H1 (cell line): ENCODE results near the gene UHRF1. TPM values are rescaled to one million over a fixed set of nuclear protein-coding genes. Genes with fewer than 3 reads are reported as not detected.
"Not testable (repeated sequence)": the region's sequence is repeated elsewhere in the genome, so short reads cannot be mapped to it uniquely, and the experiment has no call there.

Experiments
- CTCF ChIA-PET: fragments of 300-600 bp; sonication (Branson Sonifier 250); formaldehyde crosslinking; loops from one replicate; lab custom pipeline; 2021; ENCODE audit not compliant: partially characterized antibody; lab: Charles Lee
- POLR2A ChIA-PET: fragments of 300-600 bp; sonication (Branson Sonifier 250); formaldehyde crosslinking; loops from one replicate; lab custom pipeline; 2021; ENCODE audit warnings: inconsistent platforms; ENCODE audit not compliant: partially characterized antibody; lab: Charles Lee
- DNase-seq, 2 experiments: peaks; one replicate each; pipeline versions ENCODE4 v3.0.0 to v3.0.0-alpha.2; 2010 to 2022; ENCODE audit warnings: low spot score in 2 of 2, low read depth in 1 of 2, mixed read lengths in 1 of 2
- FAIRE-seq: peaks from 2 replicates; lab custom pipeline; 2011; peaks lifted over from hg19 to GRCh38; lab: Jason Lieb, UNC
- H2AFZ ChIP-seq: 2 replicates; pipeline ENCODE4 v1.8.1; 2012; ENCODE audit warnings: low read length, inconsistent platforms
- H2AK5ac ChIP-seq: 2 replicates; pipeline ENCODE4 v1.6.1; 2013; ENCODE audit warnings: low read depth, low read length
- H2BK120ac ChIP-seq: replicated peaks from 2 replicates; pipeline ENCODE3; 2013; ENCODE audit warnings: low read depth, low read length, inconsistent platforms
- H2BK12ac ChIP-seq: 2 replicates; pipeline ENCODE4 v1.6.1; 2013; ENCODE audit warnings: low read depth, low read length
- H2BK15ac ChIP-seq: 2 replicates; pipeline ENCODE4 v1.6.1; 2013; ENCODE audit warnings: low read length
- H2BK20ac ChIP-seq: 2 replicates; pipeline ENCODE4 v1.6.1; 2013; ENCODE audit warnings: low read length
- H2BK5ac ChIP-seq: 2 replicates; pipeline ENCODE4 v1.6.1; 2013; ENCODE audit warnings: low read depth, low read length
- H3K14ac ChIP-seq: 2 replicates; pipeline ENCODE4 v1.6.1; 2013; ENCODE audit warnings: inconsistent platforms; ENCODE audit not compliant: insufficient read length
- H3K18ac ChIP-seq: 2 replicates; pipeline ENCODE4 v1.6.1; 2013; ENCODE audit warnings: low read length; ENCODE audit errors: extremely low read depth
- H3K23ac ChIP-seq: 2 replicates; pipeline ENCODE4 v1.6.1; 2013; ENCODE audit warnings: inconsistent platforms; ENCODE audit not compliant: insufficient read length
- H3K23me2 ChIP-seq: 2 replicates; pipeline ENCODE4 v1.6.1; 2013; ENCODE audit warnings: low read depth, low read length
- H3K27ac ChIP-seq: 2 replicates; pipeline ENCODE4 v1.6.1; 2011; ENCODE audit warnings: low read depth, low read length, inconsistent platforms
- H3K27me3 ChIP-seq, 4 experiments: replicated peaks in 1 of 4; 1 replicate in 1 of 4; 2 replicates in 3 of 4; pipeline versions ENCODE4 v1.6.1 to v1.8.1; 2011 to 2013; ENCODE audit warnings: low read length in 3 of 4, mild to moderate bottlenecking in 3 of 4, inconsistent platforms in 2 of 4, mixed read lengths in 2 of 4, moderate library complexity in 1 of 4; ENCODE audit not compliant: control insufficient read depth in 3 of 4, insufficient read depth in 3 of 4; ENCODE audit errors: extremely low read depth in 1 of 4
- H3K36me3 ChIP-seq, 4 experiments: 2 replicates each; pipeline versions ENCODE4 v1.6.1 to v1.8.1; 2011 to 2013; ENCODE audit warnings: mild to moderate bottlenecking in 4 of 4, low read length in 3 of 4, moderate library complexity in 2 of 4, control low read depth in 1 of 4, inconsistent platforms in 1 of 4; ENCODE audit not compliant: insufficient read depth in 4 of 4, control insufficient read depth in 2 of 4
- H3K4ac ChIP-seq: replicated peaks from 2 replicates; pipeline ENCODE3; 2013; ENCODE audit warnings: low read length, low read depth, mixed read lengths, inconsistent platforms; ENCODE audit not compliant: insufficient read length
- H3K4me1 ChIP-seq, 4 experiments: replicated peaks in 1 of 4; 1 replicate in 1 of 4; 2 replicates in 3 of 4; pipeline versions ENCODE4 v1.6.1 to v1.8.1; 2011 to 2013; ENCODE audit warnings: low read length in 3 of 4, inconsistent platforms in 2 of 4, mixed read lengths in 1 of 4; ENCODE audit not compliant: insufficient read depth in 4 of 4, control insufficient read depth in 3 of 4
- H3K4me2 ChIP-seq, 2 experiments: 2 replicates each; pipeline versions ENCODE4 v1.6.1 to v1.8.1; 2011 to 2013; ENCODE audit warnings: low read depth in 2 of 2, low read length in 2 of 2, control low read depth in 1 of 2, inconsistent platforms in 1 of 2, mild to moderate bottlenecking in 1 of 2; ENCODE audit not compliant: insufficient read depth in 1 of 2
- H3K4me3 ChIP-seq, 4 experiments: fragments of 200-600, 300-600 bp in 1 of 4; sonication (generic), shearing (Covaris generic), sonication (Bioruptor Twin) in 1 of 4; 2 replicates each; pipeline versions ENCODE4 v1.5.1 to v1.8.1; 2011 to 2016; ENCODE audit warnings: low read length in 4 of 4, low read depth in 3 of 4, control low read depth in 2 of 4, inconsistent platforms in 2 of 4, mild to moderate bottlenecking in 2 of 4, mixed read lengths in 1 of 4, moderate library complexity in 1 of 4; ENCODE audit not compliant: insufficient read depth in 2 of 4; ENCODE audit errors: extremely low read depth in 1 of 4
- H3K56ac ChIP-seq: replicated peaks from 2 replicates; pipeline ENCODE3; 2013; ENCODE audit warnings: low read depth, mild to moderate bottlenecking, mixed read lengths, low read length, inconsistent platforms; ENCODE audit not compliant: insufficient read length
- H3K79me1 ChIP-seq: 2 replicates; pipeline ENCODE4 v1.6.1; 2013; ENCODE audit warnings: low read depth, low read length, control low read depth
- H3K79me2 ChIP-seq, 2 experiments: 2 replicates each; pipeline versions ENCODE4 v1.6.1 to v1.8.1; 2012 to 2013; ENCODE audit warnings: low read length in 2 of 2, mild to moderate bottlenecking in 2 of 2, inconsistent platforms in 1 of 2; ENCODE audit not compliant: insufficient read depth in 2 of 2, control insufficient read depth in 1 of 2
- H3K9ac ChIP-seq, 4 experiments: replicated peaks in 1 of 4; 1 replicate in 1 of 4; 2 replicates in 3 of 4; pipeline versions ENCODE4 v1.6.1 to v1.8.1; 2011 to 2013; ENCODE audit warnings: low read depth in 3 of 4, low read length in 3 of 4, control low read depth in 2 of 4, mild to moderate bottlenecking in 2 of 4, moderate library complexity in 2 of 4, inconsistent platforms in 1 of 4; ENCODE audit errors: extremely low read depth in 1 of 4
- H3K9me3 ChIP-seq, 2 experiments: 2 replicates each; pipeline versions ENCODE4 v1.6.1 to v1.8.1; 2012 to 2013; ENCODE audit warnings: mild to moderate bottlenecking in 2 of 2, moderate library complexity in 2 of 2, control low read depth in 1 of 2, inconsistent platforms in 1 of 2, low read depth in 1 of 2, low read length in 1 of 2, mixed read lengths in 1 of 2; ENCODE audit not compliant: insufficient read depth in 2 of 2
- H4K20me1 ChIP-seq, 2 experiments: replicated peaks in 1 of 2; 2 replicates each; pipeline versions ENCODE3 to v1.8.1; 2011 to 2013; ENCODE audit warnings: inconsistent platforms in 2 of 2, low read length in 2 of 2, mild to moderate bottlenecking in 1 of 2; ENCODE audit not compliant: insufficient read depth in 2 of 2, control insufficient read depth in 1 of 2
- H4K5ac ChIP-seq: 2 replicates; pipeline ENCODE4 v1.6.1; 2013; ENCODE audit warnings: low read length, low read depth, mixed read lengths, inconsistent platforms; ENCODE audit not compliant: insufficient read length
- H4K8ac ChIP-seq: 2 replicates; pipeline ENCODE4 v1.8.0; 2013; ENCODE audit warnings: mild to moderate bottlenecking, moderate library complexity, low read length, inconsistent platforms; ENCODE audit not compliant: insufficient read depth; ENCODE audit errors: extremely low read depth
- H4K91ac ChIP-seq: replicated peaks from 2 replicates; pipeline ENCODE3; 2013; ENCODE audit warnings: low read length, mixed read lengths, inconsistent platforms; ENCODE audit not compliant: insufficient read length
- FOSL1 ChIP-seq: IDR thresholded peaks from 2 replicates; pipeline ENCODE4 v1.6.1; 2011; ENCODE audit warnings: mild to moderate bottlenecking, low read depth, low read length, moderate library complexity; ENCODE audit not compliant: insufficient read depth
- GABPA ChIP-seq: IDR thresholded peaks from 2 replicates; pipeline ENCODE4 v1.6.1; 2011; ENCODE audit warnings: mild to moderate bottlenecking, low read length, moderate library complexity, borderline replicate concordance; ENCODE audit not compliant: insufficient read depth
- HDAC2 ChIP-seq, 2 experiments: fragments of 300-600 bp in 1 of 2; sonication (generic) in 1 of 2; IDR thresholded peaks; 2 replicates each; pipeline ENCODE4 v1.6.1; 2011 to 2012; ENCODE audit warnings: low read depth in 2 of 2, low read length in 2 of 2, mild to moderate bottlenecking in 2 of 2, moderate library complexity in 2 of 2, borderline replicate concordance in 1 of 2, inconsistent platforms in 1 of 2
- KDM1A ChIP-seq: fragments of 200-600, 300-600 bp; sonication (generic); IDR thresholded peaks from 2 replicates; pipeline ENCODE4 v1.7.1; 2016; ENCODE audit warnings: mild to moderate bottlenecking, low read length, borderline replicate concordance
- PHF8 ChIP-seq: fragments of 200-600 bp; sonication (generic); conservative IDR thresholded peaks from 2 replicates; pipeline ENCODE4 v1.7.1; 2012; ENCODE audit warnings: low read depth, mild to moderate bottlenecking, inconsistent platforms, low read length, moderate library complexity
- POU5F1 ChIP-seq: IDR thresholded peaks from 2 replicates; pipeline ENCODE4 v1.6.1; 2011; ENCODE audit warnings: low read depth, mild to moderate bottlenecking, low read length, moderate library complexity
- SP1 ChIP-seq: IDR thresholded peaks from 2 replicates; pipeline ENCODE4 v1.6.1; 2011; ENCODE audit warnings: low read depth, low read length
- SP4 ChIP-seq: IDR thresholded peaks from 2 replicates; pipeline ENCODE4 v1.6.1; 2012; ENCODE audit warnings: low read length, inconsistent platforms
- WGBS, 2 experiments: shearing (Covaris generic) in 1 of 2; methylation state at CpG; one replicate each; pipeline versions ENCODE4 v1.1.6 to v1.1.7; 2013 to 2015; ENCODE audit warnings: low lambda C conversion rate in 2 of 2, mixed read lengths in 2 of 2, inconsistent platforms in 1 of 2, low coverage in 1 of 2, missing lambda C conversion rate in 1 of 2; ENCODE audit not compliant: insufficient replicate concordance in 2 of 2, insufficient coverage in 1 of 2, insufficient read length in 1 of 2; ENCODE audit errors: extremely low coverage in 1 of 2, missing lambda C conversion rate in 1 of 2; 5-methylcytosine and 5-hydroxymethylcytosine counted together
- polyA plus RNA-seq, 7 experiments: library from polyadenylated mRNA; depleted of rRNA in 3 of 7; stranded (reverse) in 5 of 7; unstranded in 2 of 7; fragments of >200 nt in 5 of 7; fragments of 200-250 nt in 2 of 7; gene quantifications; 1 replicate in 5 of 7; 2 replicates in 1 of 7; 4 replicates in 1 of 7; pipeline versions ENCODE4 v1.2.1 to v1.2.3, GENCODE V29; 2011 to 2013; ENCODE audit warnings: missing spikeins in 2 of 7, mixed read lengths in 2 of 7
- total RNA-seq: library from RNA; stranded (reverse); fragmentation: NEBNext Ultra II Directional; extraction: Animal tissue kit (Norgen Biotek cat#: 25700); gene quantifications from 2 replicates; pipeline ENCODE4 v1.2.1, GENCODE V29; 2021
- TF ChIP-seq, protein P1 (sequence below): IDR thresholded peaks from 2 replicates; pipeline ENCODE4 v1.6.1; 2012; ENCODE audit warnings: inconsistent platforms

Gene UHRF1
- total and polyA plus RNA-seq, 2 of the 8 experiments (the other 6 are each of a cell fraction or from before 2014, with no cell fraction given) = 14.7 to 65.8 TPM

DNA sequence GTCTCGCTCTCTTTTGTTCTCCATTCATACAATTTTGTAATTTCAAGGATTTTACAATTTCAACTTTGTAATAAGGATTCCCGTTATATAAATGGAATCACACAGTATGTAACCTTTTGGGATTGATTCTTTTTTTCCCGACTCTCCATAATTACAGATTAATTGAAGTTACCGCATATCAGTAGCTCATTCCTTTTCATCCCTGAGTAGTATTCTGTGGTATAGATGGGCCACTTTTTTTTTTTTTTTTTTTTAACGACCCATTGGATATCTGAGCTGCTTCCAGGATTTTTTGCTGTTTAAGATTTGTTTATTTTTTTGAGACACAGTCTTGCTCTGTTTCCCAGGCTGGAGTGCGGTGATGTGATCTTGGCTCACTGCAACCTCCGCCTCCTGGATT is 27.8 kb downstream of the UHRF1 start (continued):
- TF ChIP-seq HDAC2 (IDR thresholded peaks at IDR 0.05; ENCODE audit: borderline replicate concordance in 1 of 2, low read depth in 2 of 2, low read length in 2 of 2) (no peak), GABPA (no peak), POU5F1 (no peak), FOSL1 (no peak), SP1 (no peak), KDM1A (no peak), PHF8 (no peak), SP4 (no peak)
- TF ChIP-seq, protein P1, sequence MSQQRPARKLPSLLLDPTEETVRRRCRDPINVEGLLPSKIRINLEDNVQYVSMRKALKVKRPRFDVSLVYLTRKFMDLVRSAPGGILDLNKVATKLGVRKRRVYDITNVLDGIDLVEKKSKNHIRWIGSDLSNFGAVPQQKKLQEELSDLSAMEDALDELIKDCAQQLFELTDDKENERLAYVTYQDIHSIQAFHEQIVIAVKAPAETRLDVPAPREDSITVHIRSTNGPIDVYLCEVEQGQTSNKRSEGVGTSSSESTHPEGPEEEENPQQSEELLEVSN = no peak

DNA sequence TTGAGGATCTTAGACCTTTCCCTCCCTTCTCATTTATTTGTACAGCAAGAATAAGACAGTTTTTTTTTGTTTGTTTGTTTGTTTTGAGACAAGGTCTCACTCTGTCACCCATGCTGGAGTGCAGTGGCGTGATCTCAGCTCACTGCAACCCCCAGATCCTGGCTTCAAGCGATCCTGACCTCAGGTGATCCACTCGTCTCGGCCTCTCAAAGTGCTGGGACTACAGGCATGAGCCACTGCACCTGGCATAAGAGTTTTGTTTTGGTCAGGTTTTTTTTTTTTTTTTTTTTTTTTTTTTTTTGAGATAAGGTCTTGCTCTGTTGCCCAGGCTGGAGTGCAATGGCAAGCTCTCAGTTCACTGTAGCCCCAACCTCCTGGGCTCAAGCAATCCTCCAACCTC is 29.2 kb downstream of the UHRF1 start:
- not testable (repeated sequence) for DNase-seq, H2BK5ac ChIP-seq, H3K4me3 ChIP-seq, H3K27me3 ChIP-seq, H3K23ac ChIP-seq, H4K5ac ChIP-seq, H3K9ac ChIP-seq, H3K4me1 ChIP-seq, H3K23me2 ChIP-seq, FAIRE-seq, H3K4me2 ChIP-seq, H3K14ac ChIP-seq, H4K91ac ChIP-seq, H2BK120ac ChIP-seq, H3K79me2 ChIP-seq, H2AFZ ChIP-seq, H2AK5ac ChIP-seq, H3K9me3 ChIP-seq, H3K4ac ChIP-seq, H2BK12ac ChIP-seq, H3K79me1 ChIP-seq, H3K27ac ChIP-seq, H2BK20ac ChIP-seq, H4K8ac ChIP-seq, H3K56ac ChIP-seq, H3K18ac ChIP-seq, H2BK15ac ChIP-seq
- POLR2A ChIA-PET = interaction anchor here (0.6 to 0.7 kb wide), 2 partner anchors 26 to 59 kb away, joined by 3 read pairs; no protein-coding TSS in a partner anchor
- CTCF ChIA-PET = interaction anchor here (0.5 to 6.8 kb wide), 11 partner anchors 9 to 608 kb away, joined by 3 to 67 read pairs (median 3); partner anchors contain the start of gene PLIN3
- Histone ChIP-seq H3K36me3 (peaks cover 7 to 39% (median 14%) of the 10 kb centered on the region in 4 experiments; a peak in 5 of 8 replicates), H4K20me1 (peaks cover 2 to 10% of the 10 kb centered on the region in 2 experiments)
- 93% methylated on average over 4 of the region's 4 CpGs; no CpG with 5 or more reads in 1 of the 2 experiments for WGBS, 2 experiments
